ENCODE results near the gene PPAT.

PPAT gene

DNA sequence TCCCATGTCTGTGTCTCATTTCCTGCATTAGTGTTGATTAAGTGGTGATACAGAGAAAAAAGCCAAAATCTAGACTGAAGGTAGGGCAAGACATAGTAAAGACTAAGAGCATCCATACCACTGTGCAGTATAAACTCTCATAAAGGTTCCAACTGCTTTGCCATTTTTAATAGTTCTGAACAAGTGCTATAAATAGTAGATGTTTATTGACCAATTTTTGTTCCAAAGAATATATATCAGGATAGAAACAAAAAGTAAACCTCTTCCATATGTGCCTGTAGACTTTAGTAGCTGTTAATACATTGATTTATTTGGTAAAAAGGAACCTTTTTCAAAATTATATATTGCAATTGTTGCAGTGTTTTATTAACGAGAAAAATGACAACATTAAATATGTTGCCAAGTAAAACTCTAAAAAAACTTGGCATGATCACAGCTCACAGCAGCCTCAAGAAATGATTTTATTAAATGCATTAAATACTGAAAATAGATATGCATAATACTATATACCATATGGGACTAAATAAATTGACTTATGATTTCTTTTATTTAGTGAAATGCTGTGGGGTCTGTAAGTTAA is 25.8 kb downstream of the PPAT start:
- no peak for TF ChIP-seq EP300 (IDR thresholded peaks at IDR 0.05; ENCODE audit: borderline replicate concordance)
- no peak for TF ChIP-seq RAD21 (IDR thresholded peaks at IDR 0.05; ENCODE audit: low read depth)
- no peak for TF ChIP-seq TCF12 (IDR thresholded peaks at IDR 0.05; ENCODE audit: low read depth)
- TF ChIP-seq TEAD4 (IDR thresholded peaks at IDR 0.05) = no peak
- TF ChIP-seq TAF1 (IDR thresholded peaks at IDR 0.05; ENCODE audit: low read depth) = no peak
- TF ChIP-seq ZBTB7A (IDR thresholded peaks at IDR 0.05; ENCODE audit: low read depth) = no peak
- no peak for TF ChIP-seq FOXM1 (IDR thresholded peaks at IDR 0.05; ENCODE audit: borderline replicate concordance, low read depth)
- TF ChIP-seq CEBPB (IDR thresholded peaks at IDR 0.05) = no peak
- TF ChIP-seq, protein P1, sequence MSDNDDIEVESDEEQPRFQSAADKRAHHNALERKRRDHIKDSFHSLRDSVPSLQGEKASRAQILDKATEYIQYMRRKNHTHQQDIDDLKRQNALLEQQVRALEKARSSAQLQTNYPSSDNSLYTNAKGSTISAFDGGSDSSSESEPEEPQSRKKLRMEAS (IDR thresholded peaks at IDR 0.05) = no peak
- no peak for TF ChIP-seq REST (IDR thresholded peaks at IDR 0.05; ENCODE audit: low read depth)
- TF ChIP-seq CREB1 (IDR thresholded peaks at IDR 0.05; ENCODE audit: low read depth) = no peak
- no peak for TF ChIP-seq EGR1 (IDR thresholded peaks at IDR 0.05)
- no peak for TF ChIP-seq NFIC (IDR thresholded peaks at IDR 0.05)

DNA sequence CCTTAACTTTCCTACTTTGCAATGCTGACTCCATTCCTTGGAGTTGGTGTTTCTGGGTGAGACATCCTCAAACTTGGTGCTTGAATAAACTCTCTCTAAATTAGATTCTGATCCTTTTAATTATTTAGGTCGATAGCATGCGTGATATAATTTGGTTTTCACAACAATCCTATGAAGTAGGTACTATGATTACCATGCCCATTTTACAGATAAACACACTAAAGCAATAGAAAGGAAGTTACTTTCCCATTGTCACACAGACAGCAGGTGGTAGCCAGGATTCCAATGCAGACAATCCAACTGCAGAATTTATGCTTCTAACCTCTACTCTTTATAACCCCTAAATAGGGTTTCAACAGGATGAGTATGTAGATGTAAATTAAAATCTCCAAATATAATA is 26.4 kb downstream of the PPAT start:
- TF ChIP-seq TEAD4 (IDR thresholded peaks at IDR 0.05) = no peak
- no peak for TF ChIP-seq FOXM1 (IDR thresholded peaks at IDR 0.05; ENCODE audit: borderline replicate concordance, low read depth)
- no peak for TF ChIP-seq YY1 (IDR thresholded peaks at IDR 0.05; ENCODE audit: low read depth)
- TF ChIP-seq EP300 (IDR thresholded peaks at IDR 0.05; ENCODE audit: borderline replicate concordance) = no peak
- TF ChIP-seq USF1 (IDR thresholded peaks at IDR 0.05) = no peak
- TF ChIP-seq CEBPB (IDR thresholded peaks at IDR 0.05) = no peak
- no peak for TF ChIP-seq ZBTB7A (IDR thresholded peaks at IDR 0.05; ENCODE audit: low read depth)
- TF ChIP-seq, protein P1 (IDR thresholded peaks at IDR 0.05) = no peak
- TF ChIP-seq EGR1 (IDR thresholded peaks at IDR 0.05) = no peak
- no peak for TF ChIP-seq RAD21 (IDR thresholded peaks at IDR 0.05; ENCODE audit: low read depth)
- no peak for TF ChIP-seq NFIC (IDR thresholded peaks at IDR 0.05)
- TF ChIP-seq TCF12 (IDR thresholded peaks at IDR 0.05; ENCODE audit: low read depth) = no peak
- no peak for TF ChIP-seq TAF1 (IDR thresholded peaks at IDR 0.05; ENCODE audit: low read depth)
- TF ChIP-seq REST (IDR thresholded peaks at IDR 0.05; ENCODE audit: low read depth) = no peak
- TF ChIP-seq CREB1 (IDR thresholded peaks at IDR 0.05; ENCODE audit: low read depth) = no peak

DNA sequence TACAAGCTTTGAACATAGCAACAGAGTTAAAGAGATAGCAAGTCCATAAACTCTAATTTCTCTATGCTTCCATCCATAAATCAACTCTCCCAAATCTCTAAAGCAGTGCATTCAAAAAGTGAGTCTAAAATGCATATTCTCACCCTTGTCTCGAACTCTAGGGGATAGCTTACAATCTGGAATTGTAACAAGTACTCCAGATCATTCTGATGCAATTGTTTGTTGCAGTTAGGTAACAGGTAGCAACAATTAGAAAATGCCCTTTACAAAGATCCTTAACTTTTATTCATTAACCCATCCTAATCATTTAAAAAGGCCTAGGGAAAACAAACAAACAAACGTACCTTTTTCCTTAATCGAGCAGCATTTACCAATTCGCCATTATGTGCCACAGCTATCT is 29.3 kb downstream of the PPAT start:
- no peak for TF ChIP-seq CREB1 (IDR thresholded peaks at IDR 0.05; ENCODE audit: low read depth)
- no peak for TF ChIP-seq USF1 (IDR thresholded peaks at IDR 0.05)
- TF ChIP-seq CEBPB (IDR thresholded peaks at IDR 0.05) = no peak
- no peak for TF ChIP-seq TAF1 (IDR thresholded peaks at IDR 0.05; ENCODE audit: low read depth)
- TF ChIP-seq TEAD4 (IDR thresholded peaks at IDR 0.05) = no peak
- TF ChIP-seq RAD21 (IDR thresholded peaks at IDR 0.05; ENCODE audit: low read depth) = no peak
- no peak for TF ChIP-seq FOXM1 (IDR thresholded peaks at IDR 0.05; ENCODE audit: borderline replicate concordance, low read depth)
- no peak for TF ChIP-seq YY1 (IDR thresholded peaks at IDR 0.05; ENCODE audit: low read depth)
- TF ChIP-seq REST (IDR thresholded peaks at IDR 0.05; ENCODE audit: low read depth) = no peak
- TF ChIP-seq ZBTB7A (IDR thresholded peaks at IDR 0.05; ENCODE audit: low read depth) = no peak
- TF ChIP-seq, protein P1 (IDR thresholded peaks at IDR 0.05) = no peak

DNA sequence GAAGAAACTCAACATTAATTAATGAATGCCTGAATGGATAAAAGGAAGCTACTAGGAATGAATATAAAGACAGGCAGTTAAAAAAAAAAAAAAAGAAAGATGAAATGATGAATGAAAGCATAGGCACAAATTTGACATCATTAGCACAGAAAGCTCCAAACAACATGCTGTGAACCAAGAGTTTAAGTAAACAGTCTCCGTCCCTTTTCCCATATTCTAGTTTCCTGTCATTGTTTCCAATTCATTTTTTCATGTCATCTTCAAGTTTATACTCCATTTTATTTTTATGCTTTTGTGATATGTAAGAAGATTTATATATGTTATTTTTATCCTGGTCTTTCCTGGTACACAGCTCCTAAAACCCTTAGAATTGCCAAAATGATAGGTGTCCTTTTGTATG is 30.4 kb downstream of the PPAT start:
- TF ChIP-seq RAD21 (IDR thresholded peaks at IDR 0.05; ENCODE audit: low read depth) (no peak), YY1 (IDR thresholded peaks at IDR 0.05; ENCODE audit: low read depth) (no peak), REST (IDR thresholded peaks at IDR 0.05; ENCODE audit: low read depth) (no peak), TEAD4 (IDR thresholded peaks at IDR 0.05) (no peak), CREB1 (IDR thresholded peaks at IDR 0.05; ENCODE audit: low read depth) (no peak), ZBTB7A (IDR thresholded peaks at IDR 0.05; ENCODE audit: low read depth) (no peak), TAF1 (IDR thresholded peaks at IDR 0.05; ENCODE audit: low read depth) (no peak), TCF12 (IDR thresholded peaks at IDR 0.05; ENCODE audit: low read depth) (no peak), EP300 (IDR thresholded peaks at IDR 0.05; ENCODE audit: borderline replicate concordance) (no peak), FOXM1 (IDR thresholded peaks at IDR 0.05; ENCODE audit: borderline replicate concordance, low read depth) (no peak), NFIC (IDR thresholded peaks at IDR 0.05) (no peak), EGR1 (IDR thresholded peaks at IDR 0.05) (no peak), CEBPB (IDR thresholded peaks at IDR 0.05) (no peak), USF1 (IDR thresholded peaks at IDR 0.05) (no peak)
- TF ChIP-seq, protein P1 (IDR thresholded peaks at IDR 0.05) = no peak
